Upper lobe of right lung (tissue), 1 donor: ENCODE data around the gene FAM47E. TPM values are rescaled to one million over a fixed set of nuclear protein-coding genes. Genes with fewer than 3 reads are reported as not detected.

Experiments
- ATAC-seq: fragments of 200-7000 bp; cut with Tn5 transposase; one replicate; pipeline ENCODE4 v1.9.1; 2020; ENCODE audit warnings: mild to moderate bottlenecking, moderate library complexity
- DNase-seq: peaks from one replicate; pipeline ENCODE4 v3.0.0-alpha.2; 2020
- H3K27ac ChIP-seq: fragments of 200-600 bp; one replicate; pipeline ENCODE4 v1.8.0; 2022
- H3K27me3 ChIP-seq: fragments of 200-600 bp; one replicate; pipeline ENCODE4 v1.8.0; 2022; ENCODE audit warnings: mild to moderate bottlenecking
- H3K36me3 ChIP-seq: fragments of 200-600 bp; one replicate; pipeline ENCODE4 v1.8.0; 2022
- H3K4me1 ChIP-seq: fragments of 200-600 bp; one replicate; pipeline ENCODE4 v1.8.0; 2022
- H3K4me3 ChIP-seq: fragments of 200-600 bp; one replicate; pipeline ENCODE4 v1.8.0; 2022; ENCODE audit warnings: mild to moderate bottlenecking
- H3K9me3 ChIP-seq: fragments of 200-600 bp; one replicate; pipeline ENCODE4 v1.8.0; 2022
- intact Hi-C: fragments of 100-400 bp; cut with DNase I; formaldehyde crosslinking; loops from one replicate; pipeline ENCODE4 v1.11.0; 2022
- total RNA-seq: library from RNA; stranded (reverse); fragmentation: NEBNext Ultra II Directional; extraction: Animal tissue kit (Norgen Biotek cat#: 25700); gene quantifications from one replicate; pipeline ENCODE4 v1.2.1, GENCODE V29; 2021
- TF ChIP-seq, protein P1 (sequence below): fragments of 200-600 bp; IDR thresholded peaks from one replicate; pipeline ENCODE4 v1.8.0; 2022; ENCODE audit warnings: antibody characterized with exemption
- donor health status: DM: no; HTN: yes; CAD: no; lungs with severe emphysema.

Gene FAM47E
- total RNA-seq, 1 donor from 2014 or later = 3.6 TPM

DNA sequence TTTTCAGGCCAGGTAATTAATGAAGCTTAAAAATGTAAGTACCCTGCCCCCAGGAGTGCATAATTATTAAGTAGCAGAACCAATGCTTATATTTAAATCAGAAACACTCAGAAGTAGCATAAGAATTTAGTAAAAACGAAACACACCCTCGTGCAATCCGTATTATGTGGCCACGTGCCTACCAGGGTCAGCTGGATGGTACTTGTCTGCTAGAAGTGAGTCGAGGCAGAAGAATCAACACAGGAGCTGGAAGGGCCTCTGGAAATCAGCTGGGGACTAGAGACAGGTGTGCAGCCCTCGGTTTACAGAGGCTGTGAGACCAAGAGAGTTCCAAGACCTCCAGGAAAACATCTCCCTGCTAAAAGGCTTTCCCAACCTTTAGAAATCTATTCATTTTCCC is 559 bp upstream of the FAM47E start:
- intact Hi-C loops = no loop called here
- H3K4me1 ChIP-seq = peaks cover 4% of the 10 kb centered on the region
- ATAC-seq = peak; percentile 35
- no peaks in the 10 kb centered on the region for H3K36me3 ChIP-seq
- H3K27ac ChIP-seq = peak overlapping the region; percentile 68
- TF ChIP-seq, protein P1, sequence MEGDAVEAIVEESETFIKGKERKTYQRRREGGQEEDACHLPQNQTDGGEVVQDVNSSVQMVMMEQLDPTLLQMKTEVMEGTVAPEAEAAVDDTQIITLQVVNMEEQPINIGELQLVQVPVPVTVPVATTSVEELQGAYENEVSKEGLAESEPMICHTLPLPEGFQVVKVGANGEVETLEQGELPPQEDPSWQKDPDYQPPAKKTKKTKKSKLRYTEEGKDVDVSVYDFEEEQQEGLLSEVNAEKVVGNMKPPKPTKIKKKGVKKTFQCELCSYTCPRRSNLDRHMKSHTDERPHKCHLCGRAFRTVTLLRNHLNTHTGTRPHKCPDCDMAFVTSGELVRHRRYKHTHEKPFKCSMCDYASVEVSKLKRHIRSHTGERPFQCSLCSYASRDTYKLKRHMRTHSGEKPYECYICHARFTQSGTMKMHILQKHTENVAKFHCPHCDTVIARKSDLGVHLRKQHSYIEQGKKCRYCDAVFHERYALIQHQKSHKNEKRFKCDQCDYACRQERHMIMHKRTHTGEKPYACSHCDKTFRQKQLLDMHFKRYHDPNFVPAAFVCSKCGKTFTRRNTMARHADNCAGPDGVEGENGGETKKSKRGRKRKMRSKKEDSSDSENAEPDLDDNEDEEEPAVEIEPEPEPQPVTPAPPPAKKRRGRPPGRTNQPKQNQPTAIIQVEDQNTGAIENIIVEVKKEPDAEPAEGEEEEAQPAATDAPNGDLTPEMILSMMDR = no peak
- DNase-seq = no peak
- H3K27me3 ChIP-seq = no peaks in the 10 kb centered on the region
- peak overlapping the region; percentile 61 for H3K4me3 ChIP-seq
- H3K9me3 ChIP-seq = no peaks in the 10 kb centered on the region

DNA sequence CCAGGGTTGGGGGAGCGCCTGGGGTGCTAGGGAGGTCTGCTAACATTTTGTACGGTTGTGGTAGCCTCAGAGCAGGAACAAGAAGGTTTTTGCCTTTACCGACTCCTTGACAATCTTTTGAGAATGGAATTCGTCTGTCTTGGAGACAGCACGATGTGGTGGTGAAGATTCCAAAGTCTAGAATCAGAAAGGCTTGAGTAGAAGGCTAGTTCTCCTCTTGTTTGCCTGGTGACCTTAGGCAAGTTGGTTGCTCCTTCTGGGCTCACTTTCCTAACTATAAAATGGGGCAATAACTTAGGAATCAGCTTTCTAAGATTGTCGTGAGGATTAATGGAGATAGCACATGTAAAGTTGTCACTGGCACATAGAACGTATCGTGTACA is 741 bp downstream of the FAM47E start:
- Histone ChIP-seq H3K4me1 (peaks cover 4% of the 10 kb centered on the region), H3K27me3 (no peaks in the 10 kb centered on the region), H3K27ac (peak overlapping the region; percentile 68), H3K9me3 (no peaks in the 10 kb centered on the region), H3K36me3 (no peaks in the 10 kb centered on the region), H3K4me3 (peak overlapping the region; percentile 61)
- intact Hi-C loops = no loop called here
- ATAC-seq (no peak), DNase-seq (no peak)
- TF ChIP-seq, protein P1 = no peak

DNA sequence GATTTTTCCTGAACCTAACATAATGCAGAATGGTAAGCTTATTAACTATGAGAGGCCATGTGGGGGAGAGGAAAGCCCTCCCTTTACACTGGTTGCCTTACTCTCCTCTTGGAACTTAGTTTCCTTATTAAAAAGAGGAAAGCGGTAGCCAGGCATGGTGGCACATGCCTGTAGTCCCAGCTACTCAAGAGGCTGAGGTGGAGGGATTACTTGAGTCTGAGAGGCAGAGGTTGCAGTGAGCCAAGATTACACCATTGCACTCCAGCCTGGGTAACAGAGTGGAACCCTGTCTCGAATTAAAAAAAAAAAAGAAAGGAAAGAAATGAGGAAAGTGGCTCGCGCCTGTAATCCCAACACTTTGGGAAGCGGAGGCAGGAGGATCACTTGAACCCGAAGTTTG is 2.0 kb downstream of the FAM47E start:
- Histone ChIP-seq H3K9me3 (no peaks in the 10 kb centered on the region), H3K36me3 (no peaks in the 10 kb centered on the region), H3K4me3 (no peak overlapping the region), H3K27ac (no peak overlapping the region), H3K27me3 (no peaks in the 10 kb centered on the region), H3K4me1 (peaks cover 4% of the 10 kb centered on the region)
- intact Hi-C loops = no loop called here
- TF ChIP-seq, protein P1 = no peak
- ATAC-seq = peak; percentile 4
- no peak for DNase-seq

DNA sequence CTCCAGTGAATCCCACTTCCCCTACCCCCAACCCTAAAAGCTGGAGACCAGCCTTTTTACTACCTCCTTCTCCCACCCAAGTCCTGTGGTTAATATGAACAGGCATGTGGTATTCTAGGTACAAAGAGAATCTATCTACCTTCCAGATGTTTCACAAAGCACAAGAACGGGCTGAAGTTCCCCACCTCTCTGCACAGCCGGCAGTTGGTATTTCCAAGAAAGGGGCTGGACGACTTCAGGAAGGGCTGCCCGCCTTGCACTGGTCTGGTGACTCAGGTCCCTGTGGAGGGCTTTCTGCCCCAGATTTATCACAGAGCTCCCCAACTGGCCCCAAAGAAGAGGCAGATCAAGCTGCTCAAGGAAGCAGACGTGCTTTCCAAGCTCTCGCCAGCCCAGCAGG is 4.5 kb downstream of the FAM47E start:
- Histone ChIP-seq H3K4me1 (peaks cover 2% of the 10 kb centered on the region), H3K4me3 (no peak overlapping the region), H3K36me3 (no peaks in the 10 kb centered on the region), H3K9me3 (no peaks in the 10 kb centered on the region), H3K27me3 (no peaks in the 10 kb centered on the region), H3K27ac (no peak overlapping the region)
- intact Hi-C loops = no loop called here
- ATAC-seq (no peak), DNase-seq (no peak)
- TF ChIP-seq, protein P1 = no peak

DNA sequence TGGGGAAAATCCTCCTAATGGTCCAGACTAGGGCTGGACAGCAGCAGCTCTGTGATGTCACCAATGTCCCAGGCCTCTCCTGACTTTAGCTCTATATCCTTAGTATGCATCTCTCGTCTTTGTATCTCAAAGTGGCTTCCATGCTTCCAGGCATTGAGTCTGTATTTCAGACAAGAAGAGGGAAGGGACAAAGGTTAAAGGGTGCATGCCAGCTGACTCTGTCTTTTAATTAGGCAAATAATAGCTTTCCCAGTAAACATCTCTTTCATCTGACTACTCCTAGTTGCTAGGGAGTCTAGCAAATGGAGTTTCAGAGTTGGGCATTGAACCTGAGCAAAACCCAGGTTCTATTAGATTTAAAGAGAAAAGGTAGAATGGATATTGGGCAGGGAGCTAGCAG is 5.4 kb downstream of the FAM47E start:
- DNase-seq (no peak), ATAC-seq (no peak)
- Histone ChIP-seq H3K27ac (no peak overlapping the region), H3K4me3 (no peak overlapping the region), H3K27me3 (no peaks in the 10 kb centered on the region), H3K36me3 (no peaks in the 10 kb centered on the region), H3K4me1 (no peaks in the 10 kb centered on the region), H3K9me3 (no peaks in the 10 kb centered on the region)
- intact Hi-C loops = no loop called here
- TF ChIP-seq, protein P1 = no peak

DNA sequence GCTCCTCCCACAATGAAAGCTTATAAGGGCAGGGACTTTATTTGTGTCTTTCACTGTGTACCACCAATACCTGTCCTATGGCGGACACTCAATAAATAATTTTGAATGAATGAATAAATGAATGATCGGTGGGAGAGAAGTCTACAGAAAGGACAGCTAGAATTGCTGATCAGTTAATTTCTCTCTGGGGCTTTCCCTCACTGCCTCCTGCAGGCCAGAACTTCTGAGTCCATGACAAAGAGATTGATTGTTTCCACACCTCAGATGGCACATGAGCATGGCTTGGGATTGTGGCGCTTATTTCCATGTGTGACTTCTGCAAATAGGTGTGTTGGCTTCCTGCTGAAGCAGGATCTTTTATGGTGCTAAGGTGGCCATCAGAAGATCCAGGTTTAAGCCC is 6.3 kb downstream of the FAM47E start:
- no peaks in the 10 kb centered on the region for H3K4me1 ChIP-seq
- H3K27ac ChIP-seq = no peak overlapping the region
- TF ChIP-seq, protein P1 = no peak
- no peak for ATAC-seq
- DNase-seq = no peak
- no peaks in the 10 kb centered on the region for H3K36me3 ChIP-seq
- intact Hi-C loops = no loop called here
- no peaks in the 10 kb centered on the region for H3K27me3 ChIP-seq
- no peak overlapping the region for H3K4me3 ChIP-seq
- H3K9me3 ChIP-seq = no peaks in the 10 kb centered on the region
